WTC11 (cell line): ENCODE data around the gene GLRX. TPM values are rescaled to one million over a fixed set of nuclear protein-coding genes. Genes with fewer than 3 reads are reported as not detected.

Experiments
- ATAC-seq: fragments of 200-7000 bp; cut with Tn5 transposase; 2 replicates; pipeline ENCODE4 v1.10.0; 2021; ENCODE audit warnings: mild to moderate bottlenecking, moderate library complexity
- CTCF ChIA-PET: fragments of 300-600 bp; sonication (Branson Sonifier 250); formaldehyde crosslinking; loops from one replicate; lab custom pipeline; 2021; ENCODE audit warnings: antibody characterized with exemption; lab: Charles Lee
- POLR2A ChIA-PET: fragments of 350-600 bp; sonication (Branson Sonifier 250); formaldehyde crosslinking; loops from one replicate; lab custom pipeline; 2021; ENCODE audit warnings: antibody characterized with exemption; lab: Charles Lee
- DNase-seq: peaks from one replicate; pipeline ENCODE4 v3.0.0; 2021; ENCODE audit warnings: low spot score
- H3K27ac Mint-ChIP-seq: 2 replicates; pipeline ENCODE4 v1.8.0; 2021; ENCODE audit warnings: mixed read lengths
- H3K27me3 Mint-ChIP-seq: 2 replicates; pipeline ENCODE4 v1.8.0; 2021; ENCODE audit warnings: low read depth, mild to moderate bottlenecking, moderate library complexity, mixed read lengths
- H3K36me3 Mint-ChIP-seq: 2 replicates; pipeline ENCODE4 v1.8.0; 2021; ENCODE audit warnings: mixed read lengths
- H3K4me1 Mint-ChIP-seq: 2 replicates; pipeline ENCODE4 v1.8.0; 2022; ENCODE audit warnings: mixed read lengths
- H3K4me3 Mint-ChIP-seq: 2 replicates; pipeline ENCODE4 v1.8.0; 2021; ENCODE audit warnings: mild to moderate bottlenecking, moderate library complexity, mixed read lengths
- H3K9me3 Mint-ChIP-seq: 2 replicates; pipeline ENCODE4 v1.8.0; 2021; ENCODE audit warnings: mixed read lengths
- CTCF ChIP-seq: fragments of 200-600 bp; IDR thresholded peaks from 2 replicates; pipeline ENCODE4 v1.8.0; 2022; ENCODE audit warnings: antibody characterized with exemption
- ELF4 ChIP-seq: sonication (generic); formaldehyde crosslinking; IDR thresholded peaks from 2 replicates; pipeline ENCODE4 v1.8.1; 2022; ENCODE audit warnings: low read depth, mild to moderate bottlenecking, moderate library complexity, missing genetic modification reagents
- FOXP1 ChIP-seq: sonication (generic); formaldehyde crosslinking; IDR thresholded peaks from 2 replicates; pipeline ENCODE4 v1.8.0; 2022; ENCODE audit warnings: missing genetic modification reagents, mild to moderate bottlenecking, moderate library complexity, borderline replicate concordance
- JAZF1 ChIP-seq: fragments of 250-450 bp; sonication (Bioruptor Pico); IDR thresholded peaks from 2 replicates; pipeline ENCODE4 v1.9.0; 2021; ENCODE audit warnings: moderate library complexity, mild to moderate bottlenecking, inconsistent platforms
- JUN ChIP-seq: sonication (generic); formaldehyde crosslinking; IDR thresholded peaks from 2 replicates; pipeline ENCODE4 v1.8.0; 2023; ENCODE audit warnings: mild to moderate bottlenecking, missing genetic modification reagents
- MAX ChIP-seq: sonication (generic); formaldehyde crosslinking; IDR thresholded peaks from 2 replicates; pipeline ENCODE4 v1.8.0; 2022; ENCODE audit warnings: mild to moderate bottlenecking, missing genetic modification reagents
- MXD4 ChIP-seq: fragments of 250-450 bp; sonication (Bioruptor Pico); IDR thresholded peaks from 2 replicates; pipeline ENCODE4 v1.8.0; 2021; ENCODE audit warnings: mild to moderate bottlenecking, moderate library complexity, borderline replicate concordance
- NR1H2 ChIP-seq: sonication (generic); formaldehyde crosslinking; IDR thresholded peaks from 2 replicates; pipeline ENCODE4 v1.9.0; 2021; ENCODE audit warnings: mild to moderate bottlenecking, moderate library complexity, missing genetic modification reagents
- NR3C1 ChIP-seq: sonication (generic); formaldehyde crosslinking; conservative IDR thresholded peaks from 2 replicates; pipeline ENCODE4 v1.8.1; 2023; ENCODE audit warnings: low read depth, mild to moderate bottlenecking, missing genetic modification reagents
- PREB ChIP-seq: sonication (generic); formaldehyde crosslinking; IDR thresholded peaks from 2 replicates; pipeline ENCODE4 v1.8.1; 2022; ENCODE audit warnings: mild to moderate bottlenecking, missing genetic modification reagents, moderate library complexity, borderline replicate concordance
- PRRX2 ChIP-seq: fragments of 250-450 bp; sonication (Bioruptor Pico); IDR thresholded peaks from 2 replicates; pipeline ENCODE4 v1.8.0; 2021; ENCODE audit warnings: mild to moderate bottlenecking
- SMAD3 ChIP-seq: sonication (generic); formaldehyde crosslinking; IDR thresholded peaks from 2 replicates; pipeline ENCODE4 v1.8.0; 2022; ENCODE audit warnings: missing genetic modification reagents, mild to moderate bottlenecking, borderline replicate concordance
- TCF7 ChIP-seq: sonication (generic); formaldehyde crosslinking; IDR thresholded peaks from 2 replicates; pipeline ENCODE4 v1.8.0; 2022; ENCODE audit warnings: mild to moderate bottlenecking, low read depth, missing genetic modification reagents, moderate library complexity
- TP53 ChIP-seq: sonication (generic); formaldehyde crosslinking; IDR thresholded peaks from 2 replicates; pipeline ENCODE4 v1.8.1; 2023; ENCODE audit warnings: mild to moderate bottlenecking, missing genetic modification reagents
- USF1 ChIP-seq: sonication (generic); formaldehyde crosslinking; IDR thresholded peaks from 2 replicates; pipeline ENCODE4 v1.8.0; 2022; ENCODE audit warnings: mild to moderate bottlenecking, missing genetic modification reagents
- ZMAT4 ChIP-seq: fragments of 250-450 bp; sonication (Bioruptor Pico); IDR thresholded peaks from 2 replicates; pipeline ENCODE4 v1.9.0; 2021; ENCODE audit warnings: mild to moderate bottlenecking
- ZNF138 ChIP-seq: sonication (generic); formaldehyde crosslinking; conservative IDR thresholded peaks from 2 replicates; pipeline ENCODE4 v1.8.1; 2022; ENCODE audit warnings: mild to moderate bottlenecking, moderate library complexity, missing genetic modification reagents
- ZNF396 ChIP-seq: fragments of 250-450 bp; sonication (Bioruptor Pico); IDR thresholded peaks from 2 replicates; pipeline ENCODE4 v1.8.0; 2021; ENCODE audit warnings: mild to moderate bottlenecking, moderate library complexity, borderline replicate concordance
- ZNF425 ChIP-seq: fragments of 250-450 bp; sonication (Bioruptor Pico); conservative IDR thresholded peaks from 2 replicates; pipeline ENCODE4 v1.9.0; 2021; ENCODE audit warnings: mild to moderate bottlenecking
- ZNF512 ChIP-seq: sonication (generic); formaldehyde crosslinking; IDR thresholded peaks from 2 replicates; pipeline ENCODE4 v1.8.1; 2022; ENCODE audit warnings: missing genetic modification reagents, borderline replicate concordance
- total RNA-seq: library from RNA; stranded (reverse); gene quantifications from 3 replicates; pipeline ENCODE4 v1.2.3, GENCODE V29; 2021

GLRX gene
- total RNA-seq, 1 experiment from 2014 or later, result 15.9 TPM

- TF ChIP-seq PREB (CRISPR knock-in tag) (no peak), ZNF425 (CRISPR knock-in tag) (no peak), TP53 (CRISPR knock-in tag) (no peak), ZNF396 (CRISPR knock-in tag) (no peak), ZNF138 (CRISPR knock-in tag) (no peak), PRRX2 (CRISPR knock-in tag) (no peak), JAZF1 (CRISPR knock-in tag) (no peak), ZMAT4 (CRISPR knock-in tag) (no peak), USF1 (CRISPR knock-in tag) (no peak), SMAD3 (CRISPR knock-in tag) (no peak), ELF4 (no peak), MXD4 (CRISPR knock-in tag) (no peak), CTCF (no peak)
Measured at GRCh38 chr5:95794070-95794516, 28.4 kb downstream of the GLRX start (continued).

GRCh38 chr5:95791751-95792150 is 30.8 kb downstream of the GLRX start:
- H3K9me3 Mint-ChIP-seq, result no peaks in the 10 kb centered on the region
- no peak overlapping the region; the same call in 1 of the 2 replicates for H3K27ac Mint-ChIP-seq
- no peaks in the 10 kb centered on the region for H3K36me3 Mint-ChIP-seq
- no peaks in the 10 kb centered on the region for H3K27me3 Mint-ChIP-seq
- ATAC-seq (no peak), DNase-seq (no peak)
- no peak overlapping the region for H3K4me3 Mint-ChIP-seq
- CTCF ChIA-PET, result interaction anchor here (1.9 kb wide), 1 partner anchor 11 kb away, joined by 10 read pairs; no protein-coding TSS in a partner anchor
- H3K4me1 Mint-ChIP-seq, result no peaks in the 10 kb centered on the region
- TF ChIP-seq SMAD3 (CRISPR knock-in tag), result no peak
- POLR2A ChIA-PET, result interaction anchor here (0.7 kb wide), 2 partner anchors 13 to 46 kb away, joined by 3 read pairs; no protein-coding TSS in a partner anchor

GRCh38 chr5:95788493-95788892 is 34.0 kb downstream of the GLRX start:
- ATAC-seq (no peak), DNase-seq (no peak)
- H3K4me1 Mint-ChIP-seq, result no peaks in the 10 kb centered on the region
- H3K4me3 Mint-ChIP-seq, result no peak overlapping the region
- no peaks in the 10 kb centered on the region for H3K9me3 Mint-ChIP-seq
- ChIA-PET CTCF (interaction anchor here (1.0 kb wide), 1 partner anchor 8 kb away, joined by 3 read pairs; no protein-coding TSS in a partner anchor), POLR2A (no interaction called here)
- H3K27ac Mint-ChIP-seq, result no peak overlapping the region
- TF ChIP-seq ZNF512 (CRISPR knock-in tag) (no peak), FOXP1 (CRISPR knock-in tag) (no peak), MXD4 (CRISPR knock-in tag) (no peak), NR3C1 (CRISPR knock-in tag) (no peak), NR1H2 (no peak), TCF7 (CRISPR knock-in tag) (no peak), MAX (CRISPR knock-in tag) (no peak), JUN (CRISPR knock-in tag) (no peak)
- no peaks in the 10 kb centered on the region for H3K27me3 Mint-ChIP-seq
- H3K36me3 Mint-ChIP-seq, result no peaks in the 10 kb centered on the region
